Osteocyte (in vitro differentiated cells): ENCODE data around the gene MB21D2. TPM values are rescaled to one million over a fixed set of nuclear protein-coding genes. Genes with fewer than 3 reads are reported as not detected.

ENCODE experiments used
- DNase-seq: peaks from one replicate; pipeline ENCODE4 v3.0.0; 2021; ENCODE audit warnings: mixed read lengths; ENCODE audit not compliant: unreplicated experiment; ENCODE audit errors: extremely low spot score
- H3K27ac Mint-ChIP-seq: one replicate; pipeline ENCODE4 v1.8.0; 2021; ENCODE audit warnings: mild to moderate bottlenecking, mixed read lengths; ENCODE audit not compliant: unreplicated experiment
- H3K27me3 Mint-ChIP-seq: one replicate; pipeline ENCODE4 v1.8.0; 2021; ENCODE audit warnings: mixed read lengths; ENCODE audit not compliant: unreplicated experiment
- H3K36me3 Mint-ChIP-seq: one replicate; pipeline ENCODE4 v1.8.0; 2021; ENCODE audit warnings: mixed read lengths; ENCODE audit not compliant: unreplicated experiment
- H3K4me1 Mint-ChIP-seq: one replicate; pipeline ENCODE4 v1.8.0; 2021; ENCODE audit warnings: mixed read lengths; ENCODE audit not compliant: unreplicated experiment
- H3K4me3 Mint-ChIP-seq: one replicate; pipeline ENCODE4 v1.8.0; 2021; ENCODE audit warnings: mild to moderate bottlenecking, moderate library complexity, mixed read lengths; ENCODE audit not compliant: unreplicated experiment
- H3K9me3 Mint-ChIP-seq: one replicate; pipeline ENCODE4 v1.8.0; 2021; ENCODE audit warnings: mixed read lengths; ENCODE audit not compliant: unreplicated experiment
- total RNA-seq: library from RNA; stranded (reverse); gene quantifications from 2 replicates; pipeline ENCODE4 v1.2.1, GENCODE V29; 2021
- TF ChIP-seq, protein P1 (sequence below): fragments of 200-600 bp; sonication (generic); IDR thresholded peaks from 2 replicates; pipeline ENCODE4 v1.5.0; 2021; ENCODE audit warnings: antibody characterized with exemption, mild to moderate bottlenecking, moderate library complexity

Gene MB21D2
- total RNA-seq, 1 donor from 2014 or later, result 5.5 TPM

DNA sequence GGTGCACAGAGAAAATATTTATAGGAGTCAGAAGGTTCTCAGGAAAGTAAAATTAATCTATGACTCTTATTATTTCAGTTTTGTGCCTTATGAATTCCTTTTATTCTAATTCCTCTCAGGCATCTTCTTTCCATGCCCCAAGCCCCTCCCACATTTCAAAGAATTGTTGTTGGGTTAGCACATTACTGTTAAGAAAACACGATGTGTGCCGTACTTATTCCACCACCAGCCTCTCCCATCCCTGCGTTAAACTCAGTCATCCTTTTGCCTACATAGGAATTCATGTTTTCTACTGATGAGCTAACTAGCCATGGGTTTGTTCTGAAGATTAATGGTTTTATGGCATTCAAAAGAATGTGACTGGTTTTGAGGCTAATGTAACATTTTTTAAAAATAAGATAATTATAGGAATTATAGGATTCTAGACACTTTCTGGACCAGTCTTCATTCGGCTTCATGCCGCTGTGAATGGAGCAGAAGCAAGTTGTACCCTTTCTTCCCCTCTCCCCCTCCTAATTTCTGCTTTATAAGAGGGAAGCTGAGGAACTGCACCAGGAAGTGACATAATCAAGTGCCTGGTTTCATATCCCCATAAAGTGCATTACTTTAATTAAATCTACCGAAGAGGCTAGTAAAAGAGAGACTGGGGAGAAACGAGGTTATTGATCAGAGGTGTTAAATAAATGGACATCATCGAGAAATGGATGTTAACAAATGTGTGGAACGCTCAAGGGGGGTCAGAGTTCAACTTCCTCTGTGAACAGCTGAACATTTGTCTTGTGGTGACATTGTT, 12.3 kb upstream of the MB21D2 start:
- Mint-ChIP-seq H3K27ac (no peak overlapping the region), H3K27me3 (no peaks in the 10 kb centered on the region), H3K4me1 (peaks cover 2% of the 10 kb centered on the region), H3K4me3 (no peak overlapping the region), H3K9me3 (no peaks in the 10 kb centered on the region), H3K36me3 (no peaks in the 10 kb centered on the region)
- TF ChIP-seq, protein P1, sequence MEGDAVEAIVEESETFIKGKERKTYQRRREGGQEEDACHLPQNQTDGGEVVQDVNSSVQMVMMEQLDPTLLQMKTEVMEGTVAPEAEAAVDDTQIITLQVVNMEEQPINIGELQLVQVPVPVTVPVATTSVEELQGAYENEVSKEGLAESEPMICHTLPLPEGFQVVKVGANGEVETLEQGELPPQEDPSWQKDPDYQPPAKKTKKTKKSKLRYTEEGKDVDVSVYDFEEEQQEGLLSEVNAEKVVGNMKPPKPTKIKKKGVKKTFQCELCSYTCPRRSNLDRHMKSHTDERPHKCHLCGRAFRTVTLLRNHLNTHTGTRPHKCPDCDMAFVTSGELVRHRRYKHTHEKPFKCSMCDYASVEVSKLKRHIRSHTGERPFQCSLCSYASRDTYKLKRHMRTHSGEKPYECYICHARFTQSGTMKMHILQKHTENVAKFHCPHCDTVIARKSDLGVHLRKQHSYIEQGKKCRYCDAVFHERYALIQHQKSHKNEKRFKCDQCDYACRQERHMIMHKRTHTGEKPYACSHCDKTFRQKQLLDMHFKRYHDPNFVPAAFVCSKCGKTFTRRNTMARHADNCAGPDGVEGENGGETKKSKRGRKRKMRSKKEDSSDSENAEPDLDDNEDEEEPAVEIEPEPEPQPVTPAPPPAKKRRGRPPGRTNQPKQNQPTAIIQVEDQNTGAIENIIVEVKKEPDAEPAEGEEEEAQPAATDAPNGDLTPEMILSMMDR, result no peak
- DNase-seq, result no peak

DNA sequence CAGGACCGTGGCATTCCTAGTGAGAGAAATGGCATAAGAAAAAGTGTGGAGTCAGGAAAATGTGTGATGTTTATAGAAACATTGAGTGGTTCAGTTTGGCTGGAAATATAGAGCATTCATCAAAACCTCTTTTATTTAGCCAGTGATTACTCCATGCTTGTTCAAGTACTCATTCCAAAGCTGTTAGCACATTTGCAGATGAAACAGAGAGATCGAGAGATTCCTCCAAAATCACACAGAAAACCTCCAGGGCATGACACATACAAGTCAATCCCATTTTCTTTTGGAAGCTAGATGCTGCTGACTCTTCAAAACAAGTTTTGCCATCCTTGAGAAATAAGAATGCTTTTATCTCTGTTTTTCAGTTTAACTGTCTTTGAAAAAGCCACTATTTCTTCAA, 11.5 kb upstream of the MB21D2 start:
- no peak overlapping the region for H3K27ac Mint-ChIP-seq
- H3K4me3 Mint-ChIP-seq, result no peak overlapping the region
- no peaks in the 10 kb centered on the region for H3K27me3 Mint-ChIP-seq
- TF ChIP-seq, protein P1, result no peak
- DNase-seq, result no peak
- H3K36me3 Mint-ChIP-seq, result no peaks in the 10 kb centered on the region
- H3K9me3 Mint-ChIP-seq, result no peaks in the 10 kb centered on the region
- H3K4me1 Mint-ChIP-seq, result peaks cover 2% of the 10 kb centered on the region

DNA sequence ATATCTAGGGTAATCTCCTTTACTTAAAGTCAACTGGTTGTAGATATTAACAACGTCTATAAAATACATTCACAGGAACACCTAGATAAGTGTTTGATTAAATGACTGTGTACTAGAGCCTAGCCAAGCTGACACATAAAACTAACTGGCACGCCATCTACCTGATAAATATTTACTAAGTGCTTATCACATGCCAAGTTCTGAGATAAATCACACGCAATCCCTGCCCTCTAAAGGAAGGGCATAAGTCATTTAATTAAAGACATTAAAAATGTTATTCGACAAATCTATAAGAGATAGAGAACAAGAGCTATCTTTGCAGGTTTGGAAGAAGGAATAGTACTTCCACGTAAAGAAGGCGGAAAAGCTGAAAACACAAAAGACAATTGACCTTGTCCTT, 11.1 kb upstream of the MB21D2 start:
- Mint-ChIP-seq H3K9me3 (no peaks in the 10 kb centered on the region), H3K27ac (no peak overlapping the region), H3K36me3 (no peaks in the 10 kb centered on the region), H3K27me3 (no peaks in the 10 kb centered on the region), H3K4me3 (no peak overlapping the region), H3K4me1 (peaks cover 2% of the 10 kb centered on the region)
- DNase-seq, result no peak
- TF ChIP-seq, protein P1, result no peak

DNA sequence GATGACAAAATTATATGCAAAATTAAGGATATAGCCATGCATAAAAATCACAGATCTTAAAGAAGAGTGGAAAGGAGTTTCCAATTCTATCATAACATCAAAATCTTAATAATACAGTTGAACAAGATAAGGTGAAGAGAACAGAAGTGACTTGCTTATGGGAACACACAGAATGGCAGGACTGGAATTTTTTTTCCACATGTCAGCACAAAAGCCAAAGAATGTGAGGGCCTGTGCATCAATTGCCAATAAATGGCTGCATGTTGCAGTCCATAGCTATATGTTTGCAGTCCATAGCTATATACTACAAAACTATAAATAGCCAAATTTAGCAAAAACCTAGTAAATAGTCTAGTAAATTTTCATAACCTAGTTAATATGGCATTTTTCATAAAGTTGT, 10.4 kb upstream of the MB21D2 start:
- no peaks in the 10 kb centered on the region for H3K9me3 Mint-ChIP-seq
- no peak for DNase-seq
- no peak overlapping the region for H3K4me3 Mint-ChIP-seq
- H3K4me1 Mint-ChIP-seq, result peaks cover 2% of the 10 kb centered on the region
- H3K27ac Mint-ChIP-seq, result no peak overlapping the region
- TF ChIP-seq, protein P1, result no peak
- no peaks in the 10 kb centered on the region for H3K27me3 Mint-ChIP-seq
- no peaks in the 10 kb centered on the region for H3K36me3 Mint-ChIP-seq

DNA sequence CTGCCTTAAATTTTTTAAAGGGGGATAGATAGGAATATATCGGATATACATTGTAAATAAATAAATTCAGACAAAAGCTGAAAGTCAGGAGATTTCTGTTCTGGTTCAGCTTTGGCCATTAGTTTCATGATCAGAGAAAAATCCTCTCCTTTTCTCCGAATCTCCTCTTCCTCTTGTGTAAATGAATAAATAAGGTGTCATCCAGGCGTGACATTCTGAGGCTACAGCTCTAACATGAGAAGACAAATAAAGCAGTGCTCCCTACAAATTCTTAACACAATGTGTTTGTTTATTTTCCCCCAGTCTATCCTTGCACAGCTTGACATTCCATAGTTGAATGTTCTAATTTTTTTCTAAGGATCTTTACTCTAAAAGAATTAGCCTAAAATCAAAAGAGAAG, 9.4 kb upstream of the MB21D2 start:
- no peak overlapping the region for H3K27ac Mint-ChIP-seq
- no peaks in the 10 kb centered on the region for H3K27me3 Mint-ChIP-seq

More for the DNA sequence above, 9.4 kb upstream of the MB21D2 start:
- TF ChIP-seq, protein P1, result no peak
- Mint-ChIP-seq H3K9me3 (no peaks in the 10 kb centered on the region), H3K4me3 (no peak overlapping the region), H3K4me1 (peaks cover 3% of the 10 kb centered on the region), H3K36me3 (no peaks in the 10 kb centered on the region)
- DNase-seq, result no peak
